Measurements from ENCODE around the gene DENND1B.
"Not testable (repeated sequence)": the region's sequence is repeated elsewhere in the genome, so short reads cannot be mapped to it uniquely, and the experiment has no call there.

GRCh38 chr1:197700688-197701087 is 74.6 kb downstream of the DENND1B start:
- TF ChIP-seq CTCF, POLR2A (IDR thresholded peaks at IDR 0.05): not testable (repeated sequence)
